ENCODE data around the gene RPS21. TPM values are rescaled to one million over a fixed set of nuclear protein-coding genes. Genes with fewer than 3 reads are reported as not detected.

The RPS21 gene
- total and polyA plus RNA-seq, 2 of the 13 experiments (the other 11 are each of a cell fraction or from before 2014, with no cell fraction given), result 2,647 to 11,063 TPM

GRCh38 chr20:62366370-62367135 is 20.4 kb upstream of the RPS21 start (continued):
- TF ChIP-seq ETV5 (CRISPR knock-in tag; IDR thresholded peaks at IDR 0.05; ENCODE audit: borderline replicate concordance) (peak; percentile 42; the same call in 1 of the 2 replicates), ZNF260 (CRISPR knock-in tag; IDR thresholded peaks at IDR 0.05; ENCODE audit: borderline replicate concordance, low read depth) (no peak), ZSCAN30 (CRISPR knock-in tag; IDR thresholded peaks at IDR 0.05) (no peak), ZNF317 (CRISPR knock-in tag; IDR thresholded peaks at IDR 0.05) (peak; percentile 68; the same call in 1 of the 2 replicates), HMG20B (CRISPR knock-in tag; conservative IDR thresholded peaks at IDR 0.05) (peak; percentile 19; the same call in 1 of the 2 replicates), KDM4B (CRISPR knock-in tag; IDR thresholded peaks at IDR 0.05) (no peak; the same call in 1 of the 2 replicates), HNRNPLL (IDR thresholded peaks at IDR 0.05; ENCODE audit: low read depth, low read length, poor library complexity, severe bottlenecking) (peak; percentile 67), ZFP36L1 (CRISPR knock-in tag; IDR thresholded peaks at IDR 0.05) (peak; percentile 36), TCF12 (IDR thresholded peaks at IDR 0.05) (no peak), TCF12 (CRISPR knock-in tag; IDR thresholded peaks at IDR 0.05) (peak; percentile 18), ZHX2 (IDR thresholded peaks at IDR 0.05; ENCODE audit: low read depth) (no peak), ZHX2 (CRISPR knock-in tag; IDR thresholded peaks at IDR 0.05; ENCODE audit: borderline replicate concordance) (peak; percentile 76; the same call in 1 of the 2 replicates), CC2D1A (CRISPR knock-in tag; IDR thresholded peaks at IDR 0.05) (no peak), PPARG (CRISPR knock-in tag; conservative IDR thresholded peaks at IDR 0.05) (peak; percentile 34; the same call in 1 of the 2 replicates), HNF4A (CRISPR knock-in tag; IDR thresholded peaks at IDR 0.05) (peak; percentile 43; the same call in 1 of the 2 replicates), ZNF276 (CRISPR knock-in tag; IDR thresholded peaks at IDR 0.05; ENCODE audit: low read depth) (peak; percentile 66; the same call in 1 of the 2 replicates), HOXA5 (CRISPR knock-in tag; IDR thresholded peaks at IDR 0.05) (peak; percentile 78; the same call in 1 of the 2 replicates), MAX (IDR thresholded peaks at IDR 0.05) (peak; percentile 71), ELF3 (CRISPR knock-in tag; IDR thresholded peaks at IDR 0.05) (no peak), ZNF788 (CRISPR knock-in tag; IDR thresholded peaks at IDR 0.05; ENCODE audit: borderline replicate concordance) (peak; percentile 19; the same call in 1 of the 2 replicates), CAMTA2 (CRISPR knock-in tag; IDR thresholded peaks at IDR 0.05; ENCODE audit: borderline replicate concordance) (no peak), STAG1 (CRISPR knock-in tag; IDR thresholded peaks at IDR 0.05) (peak; percentile 2; the same call in 1 of the 2 replicates), ZNF160 (CRISPR knock-in tag; IDR thresholded peaks at IDR 0.05) (peak; percentile 72; the same call in 1 of the 2 replicates)

All from HepG2 (cell line).